ENCODE results near the gene SLC9C2. TPM values are rescaled to one million over a fixed set of nuclear protein-coding genes. Genes with fewer than 3 reads are reported as not detected.

The SLC9C2 gene
- total RNA-seq, 3 donors from 2014 or later = not detected

DNA sequence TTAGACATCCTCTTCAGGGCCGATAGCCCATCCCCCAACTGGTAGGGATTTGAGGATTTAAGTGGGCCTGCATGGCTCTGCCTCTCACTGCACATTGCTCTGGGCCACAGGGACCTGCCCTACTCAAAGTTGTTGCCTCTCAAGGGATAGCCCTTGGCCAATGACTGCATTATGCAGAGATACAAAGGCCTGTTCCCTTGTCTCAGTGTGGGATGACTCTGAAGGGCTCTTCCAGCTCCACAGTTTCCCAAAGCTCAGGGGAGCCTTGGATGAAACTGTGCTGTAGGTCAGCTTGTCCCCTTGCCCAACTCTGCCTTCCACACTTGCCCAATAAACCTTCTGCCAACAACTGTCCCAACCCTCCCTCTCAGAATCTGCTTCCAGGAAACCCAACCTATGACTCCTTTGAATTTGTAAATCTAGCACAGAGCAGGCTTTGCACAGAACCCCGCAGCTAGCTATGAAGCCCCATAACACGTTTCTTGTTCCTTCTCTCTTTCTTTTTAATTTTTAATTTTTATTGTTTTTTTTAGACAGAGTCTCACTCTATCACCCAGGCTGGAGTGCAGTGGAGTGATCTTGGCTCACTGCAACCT, 42.5 kb downstream of the SLC9C2 start:
- Mint-ChIP-seq H3K4me1 (ENCODE audit: low read depth) (peaks cover 4% of the 10 kb centered on the region), H3K4me3 (no peak overlapping the region), H3K36me3 (ENCODE audit: insufficient read depth) (no peaks in the 10 kb centered on the region), H3K27me3 (ENCODE audit: low read depth) (no peaks in the 10 kb centered on the region), H3K9me3 (peaks cover 4% of the 10 kb centered on the region)
- DNase-seq (no peak), ATAC-seq (no peak)

DNA sequence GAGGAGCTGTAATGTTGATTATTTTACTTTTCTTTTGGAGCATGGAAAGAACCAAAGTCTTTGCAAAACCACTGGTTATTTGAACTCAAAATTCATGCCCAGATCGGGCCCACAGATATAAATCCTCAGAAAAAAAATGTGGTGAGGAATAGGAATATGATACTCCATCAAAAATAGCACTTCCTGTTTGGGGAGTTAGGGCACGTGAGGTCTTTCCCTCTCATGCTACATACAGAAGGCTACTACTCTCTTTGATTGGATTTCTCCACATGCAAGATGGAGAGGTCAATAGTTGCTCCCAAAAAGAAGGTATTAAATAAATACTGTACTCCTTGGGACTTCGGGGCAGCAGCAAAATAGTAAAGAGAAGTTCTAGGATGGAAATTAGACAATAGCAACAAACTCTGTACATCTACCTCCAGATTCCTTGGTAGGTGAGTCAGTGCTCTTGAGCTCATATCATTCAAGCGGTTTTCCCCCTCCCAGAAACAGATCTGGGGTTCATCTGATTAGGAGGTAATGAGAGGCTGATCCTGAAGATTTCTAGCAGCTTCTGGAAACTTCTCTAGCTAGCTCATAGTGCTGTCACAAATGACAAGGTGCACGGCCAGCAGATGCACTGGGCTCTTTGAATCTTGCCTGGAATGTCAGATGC, 47.1 kb downstream of the SLC9C2 start:
- Mint-ChIP-seq H3K9me3 (no peaks in the 10 kb centered on the region), H3K4me3 (no peak overlapping the region), H3K27me3 (ENCODE audit: low read depth) (no peaks in the 10 kb centered on the region), H3K4me1 (ENCODE audit: low read depth) (peaks cover 33% of the 10 kb centered on the region), H3K36me3 (ENCODE audit: insufficient read depth) (no peaks in the 10 kb centered on the region)
- ATAC-seq (no peak), DNase-seq (no peak)

DNA sequence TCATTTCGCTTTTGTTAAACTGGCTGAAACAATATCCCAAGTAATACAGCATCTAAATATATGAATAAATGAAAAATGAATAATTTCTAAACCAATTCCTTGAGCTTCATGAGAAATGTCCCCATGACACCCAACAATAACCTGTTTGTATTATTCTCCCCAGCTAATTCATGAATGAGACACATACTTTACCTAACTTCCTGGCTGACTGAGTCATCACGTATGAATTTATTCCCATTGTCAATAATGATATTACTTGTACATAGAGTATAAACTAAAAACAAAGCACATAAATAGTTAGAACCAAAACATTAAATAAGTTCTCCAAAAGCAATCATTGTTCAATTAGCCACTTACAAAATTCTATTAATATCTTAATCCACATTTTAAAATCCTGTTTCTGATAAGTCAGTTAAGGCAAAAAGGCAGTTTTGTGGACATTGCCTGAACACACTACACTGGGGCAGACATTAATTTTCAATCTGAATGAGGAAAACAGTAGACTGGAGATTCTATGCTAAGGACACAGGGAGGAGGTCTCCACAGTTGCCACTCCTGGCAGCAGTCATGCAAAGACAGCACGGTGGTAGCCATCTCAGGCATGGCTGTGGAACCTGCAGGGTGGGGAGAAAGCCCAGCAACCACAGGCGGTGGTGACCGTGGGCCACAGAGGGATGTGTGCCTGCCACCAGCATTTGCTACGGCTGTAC, 48.2 kb downstream of the SLC9C2 start:
- H3K36me3 Mint-ChIP-seq (ENCODE audit: insufficient read depth) = no peaks in the 10 kb centered on the region
- H3K9me3 Mint-ChIP-seq = no peaks in the 10 kb centered on the region
- H3K4me3 Mint-ChIP-seq = no peak overlapping the region
- peaks cover 39% of the 10 kb centered on the region for H3K4me1 Mint-ChIP-seq (ENCODE audit: low read depth)
- no peaks in the 10 kb centered on the region for H3K27me3 Mint-ChIP-seq (ENCODE audit: low read depth)
- no peak for ATAC-seq
- no peak for DNase-seq

DNA sequence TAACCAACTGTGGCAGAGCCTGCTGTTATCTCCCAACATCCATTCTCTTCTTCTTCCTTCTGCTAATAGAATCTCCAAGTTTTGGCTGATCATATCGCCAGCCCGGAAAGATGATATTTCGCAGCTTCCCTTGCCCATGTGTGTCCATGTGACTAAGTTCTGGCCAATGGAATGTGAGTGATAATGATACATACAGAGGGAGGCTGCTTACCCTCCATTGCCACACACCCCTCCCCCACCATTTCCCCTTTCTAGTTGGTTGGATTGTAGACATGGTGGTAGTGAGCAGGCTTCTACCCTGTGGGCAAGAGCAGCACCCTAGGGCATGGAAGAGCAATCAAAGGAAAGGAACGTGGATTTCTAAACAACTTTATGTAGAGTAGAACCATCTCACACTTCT, 48.8 kb downstream of the SLC9C2 start:
- Mint-ChIP-seq H3K9me3 (no peaks in the 10 kb centered on the region), H3K4me1 (ENCODE audit: low read depth) (peaks cover 45% of the 10 kb centered on the region), H3K36me3 (ENCODE audit: insufficient read depth) (no peaks in the 10 kb centered on the region), H3K4me3 (no peak overlapping the region), H3K27me3 (ENCODE audit: low read depth) (no peaks in the 10 kb centered on the region)
- ATAC-seq (no peak), DNase-seq (no peak)

DNA sequence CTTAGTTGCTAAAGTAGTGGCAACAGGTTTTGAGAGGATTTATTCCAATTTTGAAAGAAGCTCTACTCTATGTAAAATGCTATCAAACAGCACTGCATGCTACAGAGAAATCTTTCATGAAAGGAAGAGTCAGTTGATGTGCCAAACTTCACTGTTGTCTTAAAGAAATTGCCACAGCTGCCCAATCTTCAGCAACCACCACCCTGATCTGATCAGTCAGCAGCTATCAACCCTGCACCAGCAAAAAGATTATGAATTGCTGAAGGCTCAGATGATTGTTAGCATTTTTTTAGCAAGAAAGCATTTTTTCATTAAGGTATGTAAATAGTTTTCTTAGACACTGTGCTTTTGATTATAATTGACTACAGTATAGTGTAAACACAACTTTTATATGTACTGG, 49.6 kb downstream of the SLC9C2 start:
- Mint-ChIP-seq H3K36me3 (ENCODE audit: insufficient read depth) (no peaks in the 10 kb centered on the region), H3K27me3 (ENCODE audit: low read depth) (no peaks in the 10 kb centered on the region), H3K4me1 (ENCODE audit: low read depth) (peaks cover 46% of the 10 kb centered on the region), H3K4me3 (no peak overlapping the region), H3K9me3 (no peaks in the 10 kb centered on the region)
- DNase-seq = no peak
- no peak for ATAC-seq

DNA sequence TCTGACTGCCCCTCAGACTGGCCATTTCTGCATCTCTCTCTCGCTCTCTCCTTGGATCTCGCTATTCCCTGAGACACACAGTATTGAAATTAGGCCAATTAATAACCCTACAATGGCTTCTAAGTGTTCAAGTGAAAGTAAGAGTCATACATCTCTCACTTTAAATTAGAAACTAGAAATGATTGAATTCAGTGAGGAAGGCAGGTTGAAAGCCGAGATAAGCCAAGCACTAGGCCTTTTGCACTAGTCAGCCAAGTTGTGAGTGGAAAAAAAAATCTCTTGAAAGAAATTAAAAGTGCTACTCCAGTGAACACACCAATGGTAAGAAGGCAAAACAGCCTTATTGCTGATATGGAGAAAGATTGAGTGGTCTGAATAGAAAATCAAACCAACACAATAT, 51.2 kb downstream of the SLC9C2 start:
- no peak overlapping the region for H3K4me3 Mint-ChIP-seq
- ATAC-seq (peak; percentile 46 to 48), DNase-seq (no peak)
- H3K27me3 Mint-ChIP-seq (ENCODE audit: low read depth) = no peaks in the 10 kb centered on the region
- H3K9me3 Mint-ChIP-seq = no peaks in the 10 kb centered on the region
- H3K4me1 Mint-ChIP-seq (ENCODE audit: low read depth) = peaks cover 44% of the 10 kb centered on the region
- H3K36me3 Mint-ChIP-seq (ENCODE audit: insufficient read depth) = no peaks in the 10 kb centered on the region

DNA sequence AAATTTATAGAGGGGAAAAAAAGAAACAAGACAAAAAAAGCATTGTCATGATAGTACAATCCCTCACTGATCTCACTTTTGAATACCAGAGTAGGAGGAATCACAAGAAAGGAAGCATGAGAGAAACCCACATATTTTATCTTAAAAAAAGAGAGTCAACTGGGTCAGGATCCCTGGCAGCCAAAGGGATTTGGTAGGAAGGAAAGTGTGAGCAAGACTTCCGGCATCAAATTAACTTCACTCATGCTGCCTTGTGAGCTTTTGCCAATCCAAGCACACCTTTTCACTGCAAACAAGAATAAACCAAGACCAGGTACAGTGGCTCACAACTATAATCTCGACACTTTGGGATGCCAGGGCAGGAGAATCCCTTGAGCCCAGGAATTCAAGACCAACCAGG, 53.1 kb downstream of the SLC9C2 start:
- Mint-ChIP-seq H3K4me3 (no peak overlapping the region), H3K27me3 (ENCODE audit: low read depth) (no peaks in the 10 kb centered on the region), H3K9me3 (no peaks in the 10 kb centered on the region), H3K4me1 (ENCODE audit: low read depth) (peaks cover 44% of the 10 kb centered on the region), H3K36me3 (ENCODE audit: insufficient read depth) (no peaks in the 10 kb centered on the region)
- ATAC-seq (no peak), DNase-seq (no peak)

DNA sequence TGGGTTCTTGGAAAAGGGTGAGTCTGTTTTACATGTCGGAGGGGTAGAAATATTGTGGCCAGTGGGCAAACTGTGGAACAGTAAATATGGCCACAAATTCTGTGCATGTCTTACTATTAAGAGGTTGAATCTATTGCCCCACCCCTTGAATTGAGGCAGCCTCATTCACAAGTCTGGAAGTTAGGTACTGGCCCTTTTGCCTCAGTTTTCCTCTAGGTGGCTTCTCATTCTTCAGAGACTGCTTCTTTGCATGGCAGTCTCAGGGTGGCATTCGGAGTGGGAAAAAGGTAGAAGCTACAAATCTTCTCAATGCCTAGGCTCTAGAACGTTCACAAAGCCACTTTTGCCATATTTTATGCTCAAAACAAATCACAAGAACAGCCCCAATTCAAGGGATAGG, 57.2 kb downstream of the SLC9C2 start:
- H3K4me1 Mint-ChIP-seq (ENCODE audit: low read depth) = peaks cover 13% of the 10 kb centered on the region
- no peaks in the 10 kb centered on the region for H3K27me3 Mint-ChIP-seq (ENCODE audit: low read depth)
- no peak for ATAC-seq
- H3K9me3 Mint-ChIP-seq = peaks cover 6% of the 10 kb centered on the region
- H3K4me3 Mint-ChIP-seq = no peak overlapping the region
- H3K36me3 Mint-ChIP-seq (ENCODE audit: insufficient read depth) = no peaks in the 10 kb centered on the region
- DNase-seq = no peak

DNA sequence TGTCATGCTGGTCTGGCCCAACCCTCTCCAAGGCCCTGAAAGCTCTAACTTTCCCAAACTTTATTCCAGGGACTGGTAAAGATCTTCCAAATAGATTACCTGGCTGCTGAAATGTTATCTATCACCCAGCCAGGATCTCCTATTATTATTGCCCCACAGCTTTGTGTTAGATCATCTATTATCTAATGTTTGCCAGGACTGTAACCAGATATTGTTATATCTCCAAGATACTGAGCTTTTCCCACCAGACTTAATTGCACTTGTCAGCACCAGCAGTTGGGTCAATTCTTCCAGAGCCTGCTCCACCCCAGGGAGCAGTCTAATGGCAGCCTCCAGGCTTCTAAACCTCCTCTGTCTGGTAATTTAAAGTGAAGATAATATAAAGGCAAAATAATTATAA, 66.6 kb downstream of the SLC9C2 start:
- Mint-ChIP-seq H3K4me3 (no peak overlapping the region), H3K4me1 (ENCODE audit: low read depth) (peaks cover 12% of the 10 kb centered on the region), H3K27me3 (ENCODE audit: low read depth) (peaks cover 3% of the 10 kb centered on the region), H3K36me3 (ENCODE audit: insufficient read depth) (no peaks in the 10 kb centered on the region), H3K9me3 (no peaks in the 10 kb centered on the region)
- ATAC-seq (no peak), DNase-seq (no peak)

DNA sequence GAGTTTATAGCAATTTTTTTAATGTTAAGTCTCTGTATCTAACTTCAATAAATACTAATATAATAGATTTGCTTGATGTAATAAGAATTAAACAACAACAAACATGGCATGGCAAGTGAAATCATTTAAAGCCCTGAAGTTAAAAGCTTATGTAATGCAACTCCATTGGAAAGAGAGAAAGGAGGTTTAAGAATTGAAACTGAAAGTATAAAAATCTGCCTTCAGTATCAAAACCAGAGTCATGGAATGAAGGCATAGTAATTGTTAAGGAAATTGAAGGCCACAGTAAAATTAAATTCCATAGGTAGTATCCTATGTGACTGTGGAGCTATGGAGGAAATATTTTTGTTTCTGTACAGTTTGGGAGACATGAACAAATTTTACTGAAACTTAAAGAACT, 70.6 kb downstream of the SLC9C2 start:
- Mint-ChIP-seq H3K36me3 (ENCODE audit: insufficient read depth) (no peaks in the 10 kb centered on the region), H3K4me1 (ENCODE audit: low read depth) (peaks cover 21% of the 10 kb centered on the region), H3K9me3 (no peaks in the 10 kb centered on the region), H3K4me3 (peak overlapping the region; percentile 40), H3K27me3 (ENCODE audit: low read depth) (no peaks in the 10 kb centered on the region)
- DNase-seq (no peak), ATAC-seq (no peak)

DNA sequence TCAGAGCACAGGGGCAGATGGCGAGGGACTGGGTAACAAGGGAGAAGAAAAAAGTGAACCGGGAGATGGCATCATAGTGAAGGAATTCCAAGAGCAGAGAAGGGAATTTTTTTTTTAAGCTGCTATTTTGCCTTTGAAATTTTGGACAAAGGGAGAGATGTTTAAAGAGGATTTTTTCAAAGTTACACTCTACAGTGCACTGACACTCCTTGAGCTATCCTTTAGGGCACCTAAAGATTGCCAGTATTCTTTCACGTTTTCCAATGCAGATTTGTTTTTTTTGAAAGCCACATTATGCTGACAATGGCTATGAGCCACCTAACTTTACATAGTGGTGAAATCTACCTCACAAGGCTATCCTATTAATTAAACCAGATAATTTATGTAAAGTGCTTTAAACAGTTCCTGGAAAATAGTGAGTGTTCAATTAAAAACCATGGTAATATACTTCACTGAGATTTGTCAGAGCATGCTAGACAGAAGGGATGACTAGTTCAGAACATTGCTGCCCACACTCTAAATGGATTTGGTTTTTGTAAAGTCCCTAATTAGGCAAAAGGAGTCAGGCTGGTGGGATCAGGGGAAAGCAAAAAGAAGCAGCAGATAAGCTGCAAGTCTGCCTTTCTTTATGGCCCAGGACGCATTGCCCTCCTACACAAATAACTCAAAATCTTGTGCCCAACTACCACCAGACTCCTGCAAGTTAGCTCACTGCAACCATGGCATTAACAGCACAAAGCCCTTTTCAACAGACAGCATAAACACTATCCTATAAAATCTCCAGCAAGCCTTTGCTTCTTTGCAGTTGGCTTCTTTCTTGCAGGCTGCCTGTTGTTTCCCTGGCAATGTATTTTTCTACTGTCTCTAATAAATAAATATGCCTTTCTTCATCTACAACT, 71.8 kb downstream of the SLC9C2 start:
- H3K4me3 Mint-ChIP-seq = no peak overlapping the region
- H3K27me3 Mint-ChIP-seq (ENCODE audit: low read depth) = no peaks in the 10 kb centered on the region
- H3K36me3 Mint-ChIP-seq (ENCODE audit: insufficient read depth) = no peaks in the 10 kb centered on the region
- H3K9me3 Mint-ChIP-seq = no peaks in the 10 kb centered on the region
- DNase-seq (no peak), ATAC-seq (no peak)
- peaks cover 23% of the 10 kb centered on the region for H3K4me1 Mint-ChIP-seq (ENCODE audit: low read depth)

DNA sequence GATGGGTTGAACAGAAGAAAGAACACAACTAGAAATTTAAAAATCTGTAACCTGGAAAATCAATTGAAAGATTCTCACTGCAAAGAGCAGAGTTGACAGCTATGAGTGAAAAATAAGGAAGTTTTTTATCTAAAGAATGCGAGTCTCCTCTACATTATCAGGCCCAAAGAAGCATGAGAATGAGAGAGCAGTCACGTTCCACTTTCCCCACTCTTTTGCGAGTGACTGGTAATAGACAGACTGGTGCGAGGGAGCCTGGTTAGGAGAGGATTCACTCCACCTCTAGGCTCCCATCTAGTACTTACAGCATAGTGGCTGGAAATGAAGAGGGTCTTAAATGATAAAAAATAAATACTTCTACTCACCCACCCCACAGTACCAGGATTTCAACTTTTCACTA, 73.8 kb downstream of the SLC9C2 start:
- H3K36me3 Mint-ChIP-seq (ENCODE audit: insufficient read depth) = no peaks in the 10 kb centered on the region
- H3K27me3 Mint-ChIP-seq (ENCODE audit: low read depth) = no peaks in the 10 kb centered on the region
- ATAC-seq = no peak
- H3K9me3 Mint-ChIP-seq = no peaks in the 10 kb centered on the region
- no peak for DNase-seq
- peaks cover 23% of the 10 kb centered on the region for H3K4me1 Mint-ChIP-seq (ENCODE audit: low read depth)
- H3K4me3 Mint-ChIP-seq = no peak overlapping the region

DNA sequence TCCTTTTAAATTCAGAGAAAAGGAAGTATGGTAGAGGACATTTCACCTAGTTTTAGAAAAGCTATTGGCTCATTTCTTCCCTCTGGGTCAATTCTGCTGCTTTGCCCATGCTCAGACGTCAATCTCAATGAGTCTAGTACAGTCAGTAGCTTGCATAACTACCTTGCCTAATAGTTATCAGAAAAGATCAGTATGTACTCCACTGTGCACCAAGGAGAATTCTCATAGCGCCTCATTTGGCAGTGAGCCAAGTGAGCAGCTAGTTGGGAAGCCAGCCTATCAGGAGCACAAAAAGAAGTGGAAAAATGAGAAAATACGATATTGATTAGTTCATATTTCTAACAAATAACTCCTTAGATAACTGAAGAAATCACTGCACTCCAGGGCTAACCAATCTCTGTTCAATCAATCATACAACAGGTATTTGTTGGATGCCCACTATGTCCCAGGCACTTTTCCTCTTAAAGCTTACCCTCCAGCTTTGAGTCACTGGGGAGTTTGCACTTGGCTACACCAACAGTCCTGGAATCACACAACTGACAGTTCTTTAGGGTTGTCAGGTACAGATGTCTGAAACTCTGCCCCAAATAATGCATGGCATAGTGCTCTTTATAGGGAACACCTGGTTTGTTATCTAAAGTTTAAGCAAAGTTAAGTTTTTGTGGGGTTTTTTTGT, 75.6 kb downstream of the SLC9C2 start:
- DNase-seq = no peak
- Mint-ChIP-seq H3K9me3 (no peaks in the 10 kb centered on the region), H3K4me1 (ENCODE audit: low read depth) (peaks cover 17% of the 10 kb centered on the region), H3K27me3 (ENCODE audit: low read depth) (no peaks in the 10 kb centered on the region), H3K36me3 (ENCODE audit: insufficient read depth) (no peaks in the 10 kb centered on the region), H3K4me3 (no peak overlapping the region)
- ATAC-seq = no peak

DNA sequence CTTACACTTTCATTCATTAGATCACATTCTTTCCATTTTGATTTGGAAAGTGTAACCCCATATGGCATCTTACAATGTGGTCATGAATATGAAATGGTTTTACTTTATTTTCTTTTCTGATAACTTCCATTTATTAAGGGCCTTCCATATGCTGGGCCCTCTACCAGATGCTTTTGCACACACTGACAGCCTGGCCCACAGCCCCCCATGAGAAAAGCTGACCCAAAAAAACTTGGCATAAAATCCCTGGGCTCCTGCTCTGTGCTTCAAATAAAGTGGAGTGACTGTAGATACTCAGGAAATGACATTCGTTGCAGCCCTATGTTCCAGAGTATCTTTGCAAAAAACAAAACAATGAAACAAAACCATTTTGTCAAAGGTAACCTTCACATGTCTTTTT, 76.9 kb downstream of the SLC9C2 start:
- DNase-seq (no peak), ATAC-seq (no peak)
- H3K4me1 Mint-ChIP-seq (ENCODE audit: low read depth) = peaks cover 12% of the 10 kb centered on the region
- no peaks in the 10 kb centered on the region for H3K9me3 Mint-ChIP-seq
- H3K36me3 Mint-ChIP-seq (ENCODE audit: insufficient read depth) = no peaks in the 10 kb centered on the region
- H3K27me3 Mint-ChIP-seq (ENCODE audit: low read depth) = no peaks in the 10 kb centered on the region
- no peak overlapping the region for H3K4me3 Mint-ChIP-seq

Data from activated T-cell treated with anti-CD3 and anti-CD28 coated beads, Interleukin-2, amount 50 U/mL, for 4 hours (primary cell).